Testis (tissue), 2 donors: ENCODE measurements around the gene NFIX.

Source experiments
- POLR2A ChIP-seq: fragments of 450-650 bp; IDR thresholded peaks from one replicate; pipeline ENCODE4 v1.6.1; 2017; ENCODE audit warnings: antibody characterized with exemption, mild to moderate bottlenecking, moderate library complexity
- TF ChIP-seq, protein P1 (sequence below), 3 experiments: fragments of 450-650 bp in 2 of 3; fragments of 200-600 bp in 1 of 3; sonication (generic) in 1 of 3; IDR thresholded peaks; one replicate each; pipeline ENCODE4 v1.5.1; 2016 to 2019; ENCODE audit warnings: antibody characterized with exemption in 3 of 3, mild to moderate bottlenecking in 2 of 3, moderate library complexity in 1 of 3

DNA sequence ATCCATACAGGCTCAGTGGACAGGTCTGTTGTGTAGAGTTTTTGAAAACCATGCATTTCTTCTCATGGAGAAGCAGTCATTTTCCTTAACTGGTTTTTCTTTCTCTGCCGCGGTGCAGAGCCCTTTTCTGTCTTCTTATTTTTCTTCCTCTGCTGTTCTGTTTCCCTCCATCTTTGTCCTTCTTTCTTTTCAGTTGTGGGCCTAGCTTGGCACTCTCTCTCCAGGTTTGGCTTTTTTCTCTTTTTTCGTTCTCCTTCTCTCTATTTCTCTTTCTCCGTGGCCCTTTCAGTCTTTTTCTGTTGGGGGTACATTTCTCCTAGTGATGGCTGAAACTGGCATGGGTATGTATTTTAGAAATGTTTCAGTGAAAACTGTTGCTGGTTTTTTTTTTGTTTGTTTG, 24.1 kb downstream of the NFIX start:
- TF ChIP-seq, protein P1, sequence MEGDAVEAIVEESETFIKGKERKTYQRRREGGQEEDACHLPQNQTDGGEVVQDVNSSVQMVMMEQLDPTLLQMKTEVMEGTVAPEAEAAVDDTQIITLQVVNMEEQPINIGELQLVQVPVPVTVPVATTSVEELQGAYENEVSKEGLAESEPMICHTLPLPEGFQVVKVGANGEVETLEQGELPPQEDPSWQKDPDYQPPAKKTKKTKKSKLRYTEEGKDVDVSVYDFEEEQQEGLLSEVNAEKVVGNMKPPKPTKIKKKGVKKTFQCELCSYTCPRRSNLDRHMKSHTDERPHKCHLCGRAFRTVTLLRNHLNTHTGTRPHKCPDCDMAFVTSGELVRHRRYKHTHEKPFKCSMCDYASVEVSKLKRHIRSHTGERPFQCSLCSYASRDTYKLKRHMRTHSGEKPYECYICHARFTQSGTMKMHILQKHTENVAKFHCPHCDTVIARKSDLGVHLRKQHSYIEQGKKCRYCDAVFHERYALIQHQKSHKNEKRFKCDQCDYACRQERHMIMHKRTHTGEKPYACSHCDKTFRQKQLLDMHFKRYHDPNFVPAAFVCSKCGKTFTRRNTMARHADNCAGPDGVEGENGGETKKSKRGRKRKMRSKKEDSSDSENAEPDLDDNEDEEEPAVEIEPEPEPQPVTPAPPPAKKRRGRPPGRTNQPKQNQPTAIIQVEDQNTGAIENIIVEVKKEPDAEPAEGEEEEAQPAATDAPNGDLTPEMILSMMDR (IDR thresholded peaks at IDR 0.05): no peak
- no peak for TF ChIP-seq POLR2A
